Osteoblast (primary cell): Measurements from ENCODE around the gene S100A16. TPM values are rescaled to one million over a fixed set of nuclear protein-coding genes. Genes with fewer than 3 reads are reported as not detected.
"Not testable (repeated sequence)": the region's sequence is repeated elsewhere in the genome, so short reads cannot be mapped to it uniquely, and the experiment has no call there.

Source experiments
- DNase-seq: peaks from one replicate; pipeline ENCODE4 v3.0.0; 2011; ENCODE audit warnings: low spot score, mixed read lengths; ENCODE audit not compliant: insufficient read length; ENCODE audit errors: missing footprints
- H2AFZ ChIP-seq: 2 replicates; pipeline ENCODE4 v1.6.0; 2011; ENCODE audit warnings: mild to moderate bottlenecking, low read length
- H3K27ac ChIP-seq: 2 replicates; pipeline ENCODE4 v1.5.1; 2011; ENCODE audit warnings: mild to moderate bottlenecking, low read depth, low read length, moderate library complexity
- H3K27me3 ChIP-seq: 2 replicates; pipeline ENCODE4 v1.6.0; 2012; ENCODE audit warnings: mild to moderate bottlenecking, control low read depth, inconsistent platforms, low read length, moderate library complexity; ENCODE audit not compliant: insufficient read depth
- H3K36me3 ChIP-seq: 2 replicates; pipeline ENCODE4 v1.5.1; 2011; ENCODE audit warnings: mild to moderate bottlenecking, low read length, control low read depth, moderate library complexity; ENCODE audit not compliant: insufficient read depth
- H3K4me1 ChIP-seq: 2 replicates; pipeline ENCODE4 v1.5.1; 2011; ENCODE audit warnings: mild to moderate bottlenecking, low read length, control low read depth, moderate library complexity; ENCODE audit not compliant: insufficient read depth
- H3K4me2 ChIP-seq: 2 replicates; pipeline ENCODE4 v1.6.0; 2011; ENCODE audit warnings: mild to moderate bottlenecking, low read length; ENCODE audit not compliant: insufficient read depth
- H3K4me3 ChIP-seq: fragments of 200-600 bp; sonication (generic); 3 replicates; pipeline ENCODE4 v1.5.1; 2012; ENCODE audit warnings: mild to moderate bottlenecking, low read length, inconsistent platforms; ENCODE audit not compliant: insufficient read depth
- H3K79me2 ChIP-seq: 2 replicates; pipeline ENCODE4 v1.6.0; 2012; ENCODE audit warnings: mild to moderate bottlenecking, low read length, control low read depth, inconsistent platforms; ENCODE audit not compliant: insufficient read depth
- H3K9me3 ChIP-seq: 2 replicates; pipeline ENCODE4 v1.5.1; 2011; ENCODE audit warnings: low read depth, low read length, control low read depth
- H4K20me1 ChIP-seq: 2 replicates; pipeline ENCODE4 v1.6.0; 2012; ENCODE audit warnings: mild to moderate bottlenecking, low read length, control low read depth; ENCODE audit not compliant: insufficient read depth
- total RNA-seq: library from RNA; depleted of rRNA; stranded (reverse); fragments of >200 nt; gene quantifications from 2 replicates; pipeline ENCODE4 v1.2.3, GENCODE V29; 2012
- TF ChIP-seq, protein P1 (sequence below): IDR thresholded peaks from 2 replicates; pipeline ENCODE4 v1.5.1; 2011; ENCODE audit warnings: mild to moderate bottlenecking, low read depth, low read length, moderate library complexity; ENCODE audit errors: extremely low read depth

S100A16 gene
- total RNA-seq, 1 donor, result 190 TPM

GRCh38 chr1:153597206-153597605 is 15.7 kb downstream of the S100A16 start:
- Histone ChIP-seq H3K27ac (peak overlapping the region; percentile 51), H3K9me3 (no peaks in the 10 kb centered on the region), H3K27me3 (no peaks in the 10 kb centered on the region), H3K4me3 (no peak overlapping the region), H4K20me1 (no peaks in the 10 kb centered on the region), H2AFZ (no peak overlapping the region), H3K36me3 (peaks cover 4% of the 10 kb centered on the region), H3K4me2 (no peak overlapping the region), H3K4me1 (peaks cover 20% of the 10 kb centered on the region), H3K79me2 (no peaks in the 10 kb centered on the region)
- peak; percentile 88 for DNase-seq
- TF ChIP-seq, protein P1, sequence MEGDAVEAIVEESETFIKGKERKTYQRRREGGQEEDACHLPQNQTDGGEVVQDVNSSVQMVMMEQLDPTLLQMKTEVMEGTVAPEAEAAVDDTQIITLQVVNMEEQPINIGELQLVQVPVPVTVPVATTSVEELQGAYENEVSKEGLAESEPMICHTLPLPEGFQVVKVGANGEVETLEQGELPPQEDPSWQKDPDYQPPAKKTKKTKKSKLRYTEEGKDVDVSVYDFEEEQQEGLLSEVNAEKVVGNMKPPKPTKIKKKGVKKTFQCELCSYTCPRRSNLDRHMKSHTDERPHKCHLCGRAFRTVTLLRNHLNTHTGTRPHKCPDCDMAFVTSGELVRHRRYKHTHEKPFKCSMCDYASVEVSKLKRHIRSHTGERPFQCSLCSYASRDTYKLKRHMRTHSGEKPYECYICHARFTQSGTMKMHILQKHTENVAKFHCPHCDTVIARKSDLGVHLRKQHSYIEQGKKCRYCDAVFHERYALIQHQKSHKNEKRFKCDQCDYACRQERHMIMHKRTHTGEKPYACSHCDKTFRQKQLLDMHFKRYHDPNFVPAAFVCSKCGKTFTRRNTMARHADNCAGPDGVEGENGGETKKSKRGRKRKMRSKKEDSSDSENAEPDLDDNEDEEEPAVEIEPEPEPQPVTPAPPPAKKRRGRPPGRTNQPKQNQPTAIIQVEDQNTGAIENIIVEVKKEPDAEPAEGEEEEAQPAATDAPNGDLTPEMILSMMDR, result no peak

GRCh38 chr1:153592748-153593147 is 20.2 kb downstream of the S100A16 start:
- Histone ChIP-seq H3K4me3 (no peak overlapping the region), H3K27ac (no peak overlapping the region), H4K20me1 (no peaks in the 10 kb centered on the region), H3K9me3 (no peaks in the 10 kb centered on the region), H3K27me3 (no peaks in the 10 kb centered on the region), H3K4me2 (no peak overlapping the region), H3K36me3 (no peaks in the 10 kb centered on the region), H2AFZ (peak overlapping the region; percentile 27), H3K79me2 (no peaks in the 10 kb centered on the region), H3K4me1 (peaks cover 5% of the 10 kb centered on the region)
- DNase-seq, result peak; percentile 56
- TF ChIP-seq, protein P1, result no peak

DNA sequence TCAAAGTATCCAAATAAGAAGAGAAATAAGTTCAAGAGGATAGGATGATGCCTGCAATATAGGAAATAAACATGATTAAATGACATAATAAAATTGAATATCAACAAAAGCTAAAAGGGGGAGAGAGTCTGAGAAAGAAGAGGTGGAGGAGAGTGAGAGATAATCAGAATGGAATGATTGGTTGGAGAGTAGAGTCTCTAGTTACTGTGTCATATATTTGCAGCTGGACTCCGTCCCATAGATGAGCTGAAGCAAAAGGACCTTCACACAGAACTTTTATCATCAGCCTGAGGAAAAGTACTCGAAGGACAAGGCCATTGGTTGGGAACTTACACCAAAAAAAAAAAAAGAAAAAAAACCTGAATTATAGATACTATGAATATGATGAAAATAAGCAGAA is 24.5 kb downstream of the S100A16 start:
- no peak for DNase-seq
- no peaks in the 10 kb centered on the region for H3K36me3 ChIP-seq
- H3K27ac ChIP-seq, result no peak overlapping the region
- H3K4me2 ChIP-seq, result no peak overlapping the region
- H3K27me3 ChIP-seq, result no peaks in the 10 kb centered on the region
- no peaks in the 10 kb centered on the region for H3K9me3 ChIP-seq
- peaks cover 9% of the 10 kb centered on the region for H3K4me1 ChIP-seq
- H3K79me2 ChIP-seq, result no peaks in the 10 kb centered on the region
- H2AFZ ChIP-seq, result no peak overlapping the region
- H3K4me3 ChIP-seq, result no peak overlapping the region
- no peaks in the 10 kb centered on the region for H4K20me1 ChIP-seq
- TF ChIP-seq, protein P1, result no peak

- not testable (repeated sequence) for H3K27me3 ChIP-seq, H3K4me2 ChIP-seq, H3K36me3 ChIP-seq, H2AFZ ChIP-seq, H3K4me3 ChIP-seq, H3K27ac ChIP-seq, H4K20me1 ChIP-seq, H3K9me3 ChIP-seq, DNase-seq, H3K79me2 ChIP-seq, H3K4me1 ChIP-seq
Measured at GRCh38 chr1:153588033-153588432, 24.9 kb downstream of the S100A16 start.
